GM21786 (cell line): ENCODE measurements around the gene RARS2.

Source experiments
- ATAC-seq: cut with Tn5 transposase; IDR thresholded peaks from one replicate; pipeline ENCODE4 v1.9.1; 2021; ENCODE audit not compliant: unreplicated experiment

The RARS2 gene

GRCh38 chr6:87574237-87574804 is 15.5 kb downstream of the RARS2 start:
- ATAC-seq, result no peak

GRCh38 chr6:87573307-87574024 is 16.3 kb downstream of the RARS2 start:
- ATAC-seq, result no peak

- ATAC-seq, result peak; percentile 57
Measured at GRCh38 chr6:87572883-87573282, 16.9 kb downstream of the RARS2 start.

GRCh38 chr6:87572021-87572420 is 17.8 kb downstream of the RARS2 start:
- ATAC-seq, result no peak

- no peak for ATAC-seq
Measured at GRCh38 chr6:87561017-87561416, 28.8 kb downstream of the RARS2 start.

- ATAC-seq, result no peak
Measured at GRCh38 chr6:87558446-87558845, 31.3 kb downstream of the RARS2 start.

GRCh38 chr6:87555506-87555905 is 34.3 kb downstream of the RARS2 start:
- ATAC-seq, result no peak

GRCh38 chr6:87553159-87553765 is 36.5 kb downstream of the RARS2 start:
- no peak for ATAC-seq

GRCh38 chr6:87551799-87552198 is 38.0 kb downstream of the RARS2 start:
- ATAC-seq, result no peak

GRCh38 chr6:87544474-87544735 is 45.4 kb downstream of the RARS2 start:
- no peak for ATAC-seq

- no peak for ATAC-seq
Measured at GRCh38 chr6:87543696-87544473, 45.9 kb downstream of the RARS2 start.

- no peak for ATAC-seq
Measured at GRCh38 chr6:87541744-87542143, 48.0 kb downstream of the RARS2 start.

GRCh38 chr6:87541041-87541440 is 48.7 kb downstream of the RARS2 start:
- ATAC-seq, result no peak

GRCh38 chr6:87540539-87540938 is 49.2 kb downstream of the RARS2 start:
- ATAC-seq, result no peak

GRCh38 chr6:87539554-87539953 is 50.2 kb downstream of the RARS2 start:
- ATAC-seq, result no peak

- ATAC-seq, result no peak
Measured at GRCh38 chr6:87538510-87539260, 51.1 kb downstream of the RARS2 start.

- ATAC-seq, result no peak
Measured at GRCh38 chr6:87534377-87535047, 55.3 kb downstream of the RARS2 start.

GRCh38 chr6:87529221-87529620 is 60.6 kb downstream of the RARS2 start:
- no peak for ATAC-seq

- ATAC-seq, result no peak
Measured at GRCh38 chr6:87522686-87523085, 67.1 kb downstream of the RARS2 start.

GRCh38 chr6:87518453-87518852 is 71.3 kb downstream of the RARS2 start:
- ATAC-seq, result no peak

GRCh38 chr6:87514831-87515230 is 75.0 kb downstream of the RARS2 start:
- ATAC-seq, result no peak
